Measurements from ENCODE around the gene EDEM1. TPM values are rescaled to one million over a fixed set of nuclear protein-coding genes. Genes with fewer than 3 reads are reported as not detected.

The EDEM1 gene
- polyA plus RNA-seq, 3 donors = 6.1 to 10.3 (median 8.7) TPM

DNA sequence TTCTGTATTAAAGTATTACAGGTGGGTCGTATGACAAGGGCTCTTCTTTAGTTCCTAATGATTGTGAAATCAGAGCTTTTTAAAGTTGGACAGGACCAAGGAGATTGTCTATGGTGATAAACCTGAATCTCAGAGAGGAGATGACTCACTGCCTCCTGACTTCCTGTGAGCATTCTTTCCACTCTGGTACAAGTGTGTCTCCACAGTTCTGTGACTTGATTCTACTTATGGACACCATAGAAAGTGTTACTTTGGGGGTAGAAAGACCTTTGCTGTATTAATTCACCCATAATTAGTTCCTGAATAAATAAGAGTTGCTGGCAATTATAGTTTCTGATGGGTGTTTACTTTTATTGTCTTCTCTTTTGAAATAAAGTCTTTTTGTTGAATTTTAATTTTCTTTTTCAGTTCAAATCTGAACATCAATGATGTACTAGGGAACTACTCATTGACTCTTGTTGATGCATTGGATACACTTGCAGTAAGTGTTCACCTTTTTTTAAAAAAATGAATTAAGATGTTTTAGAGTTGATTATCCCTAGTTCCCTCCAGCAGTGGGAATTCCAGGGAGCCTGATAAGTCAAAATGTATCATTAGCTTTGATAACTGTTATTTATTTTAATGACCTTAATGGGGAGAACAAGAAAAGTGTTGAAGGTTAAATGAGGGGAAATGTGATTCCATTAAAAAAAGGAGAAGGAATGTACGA lies 7.4 kb downstream of the EDEM1 start:
- WGBS, 3 donors = 33 to 64% (median 41%) methylated on average over 2 of the region's 2 CpGs
- no peak overlapping the region for H3K27ac ChIP-seq (ENCODE audit: low read depth, low read length)

DNA sequence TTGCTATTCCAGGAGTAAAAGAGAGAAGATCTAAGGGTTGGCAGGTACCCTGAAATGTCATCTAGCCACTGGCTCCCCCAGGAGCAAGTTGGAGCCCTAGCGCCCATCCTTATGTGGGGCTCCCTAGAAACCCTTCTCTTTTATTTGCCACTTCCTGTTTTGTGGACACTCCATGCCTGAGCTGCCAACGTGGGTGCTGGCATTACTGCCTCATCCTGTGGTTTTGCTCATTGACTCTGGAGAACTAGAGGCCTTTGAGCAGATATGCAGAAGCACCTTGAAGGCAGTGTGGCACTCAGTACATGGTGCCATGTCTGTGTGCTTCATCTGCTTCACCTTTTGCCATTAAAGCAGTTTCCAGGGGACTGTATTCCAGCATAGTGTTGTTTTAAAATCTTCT lies 8.1 kb downstream of the EDEM1 start:
- H3K27ac ChIP-seq (ENCODE audit: low read depth, low read length) = no peak overlapping the region
- WGBS, 3 donors = 37 to 65% (median 50%) methylated on average over 2 of the region's 2 CpGs

DNA sequence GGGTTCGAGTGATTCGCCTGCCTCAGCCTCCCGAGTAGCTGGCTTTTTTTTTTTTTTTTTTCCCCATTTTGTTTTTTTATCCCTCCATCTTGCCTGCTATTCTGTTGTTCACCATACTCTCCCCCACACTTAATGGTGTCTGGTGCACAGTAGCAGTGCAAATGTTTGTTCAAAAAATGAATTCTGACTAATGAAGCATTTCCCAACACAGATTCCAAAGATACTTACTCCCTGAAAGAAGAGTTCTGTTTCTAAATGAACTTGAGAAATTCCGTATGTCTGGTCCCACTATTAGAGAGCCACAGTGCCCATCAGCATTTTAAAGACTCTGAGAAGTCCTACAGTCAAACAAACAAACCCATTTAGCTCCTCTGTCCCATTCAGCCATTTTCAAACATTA lies 9.5 kb downstream of the EDEM1 start:
- H3K27ac ChIP-seq (ENCODE audit: low read depth, low read length) = no peak overlapping the region
- 77 to 92% (median 85%) methylated on average over 4 of the region's 4 CpGs for WGBS, 3 donors

DNA sequence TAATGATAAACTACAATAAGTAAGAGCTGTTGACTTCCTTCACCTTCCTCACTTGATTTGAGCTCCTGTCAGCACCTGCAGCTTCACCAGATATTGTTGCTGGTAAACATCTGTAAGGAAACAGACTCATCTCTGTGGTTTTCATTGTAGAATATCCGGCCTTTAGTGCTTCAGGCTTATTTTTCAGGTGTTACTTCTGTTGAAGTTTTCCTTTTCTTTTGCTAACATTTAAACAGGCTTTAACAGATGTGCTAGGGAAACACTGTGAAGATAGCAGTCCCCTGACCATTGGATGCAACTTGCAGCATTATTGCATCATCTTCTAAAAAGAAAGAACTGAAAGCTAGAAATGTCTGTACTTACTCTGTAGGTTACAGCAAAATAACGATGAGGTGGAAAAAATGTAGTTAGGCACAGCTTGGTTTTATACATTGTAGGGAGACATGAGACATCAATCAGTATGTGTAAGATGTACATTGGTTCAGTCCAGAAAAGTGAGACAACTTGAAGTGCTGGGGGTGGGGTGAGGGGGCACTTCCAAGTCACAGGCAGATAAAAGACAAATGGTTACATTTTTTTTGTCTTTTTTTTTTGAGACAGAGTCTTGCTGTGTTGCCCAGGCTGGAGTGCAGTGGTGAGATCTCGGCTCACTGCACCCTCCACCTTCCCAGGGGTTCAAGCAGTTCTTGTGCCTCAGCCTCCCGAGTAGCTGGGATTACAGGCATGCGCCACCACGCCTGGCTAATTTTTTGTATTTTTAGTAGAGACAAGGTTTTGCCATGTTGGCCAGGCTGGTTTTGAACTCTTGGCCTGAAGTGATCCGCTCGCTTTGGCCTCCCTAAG lies 10.2 kb downstream of the EDEM1 start:
- WGBS, 3 donors = 81 to 87% (median 84%) methylated on average over 8 of the region's 8 CpGs
- no peak overlapping the region for H3K27ac ChIP-seq (ENCODE audit: low read depth, low read length)

DNA sequence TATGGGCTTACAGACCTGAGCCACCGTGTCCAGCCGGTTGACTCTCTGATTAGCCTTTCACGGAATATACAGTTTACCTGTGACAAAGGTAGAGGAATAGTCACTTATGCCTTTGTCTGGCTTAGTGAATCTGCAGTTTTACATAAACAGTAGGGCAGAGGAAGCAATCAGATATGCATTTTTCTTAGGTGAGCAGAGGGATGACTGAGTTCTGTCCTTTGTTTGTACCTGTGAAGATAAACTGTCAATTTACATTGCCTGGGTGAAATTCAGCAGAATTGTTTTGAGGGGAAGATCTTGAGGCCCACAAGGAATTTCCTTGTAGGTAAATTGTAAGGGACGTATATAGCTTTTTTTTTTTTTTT lies 10.8 kb downstream of the EDEM1 start:
- 82 to 94% (median 89%) methylated on average over 4 of the region's 4 CpGs for WGBS, 3 donors
- H3K27ac ChIP-seq (ENCODE audit: low read depth, low read length) = no peak overlapping the region

DNA sequence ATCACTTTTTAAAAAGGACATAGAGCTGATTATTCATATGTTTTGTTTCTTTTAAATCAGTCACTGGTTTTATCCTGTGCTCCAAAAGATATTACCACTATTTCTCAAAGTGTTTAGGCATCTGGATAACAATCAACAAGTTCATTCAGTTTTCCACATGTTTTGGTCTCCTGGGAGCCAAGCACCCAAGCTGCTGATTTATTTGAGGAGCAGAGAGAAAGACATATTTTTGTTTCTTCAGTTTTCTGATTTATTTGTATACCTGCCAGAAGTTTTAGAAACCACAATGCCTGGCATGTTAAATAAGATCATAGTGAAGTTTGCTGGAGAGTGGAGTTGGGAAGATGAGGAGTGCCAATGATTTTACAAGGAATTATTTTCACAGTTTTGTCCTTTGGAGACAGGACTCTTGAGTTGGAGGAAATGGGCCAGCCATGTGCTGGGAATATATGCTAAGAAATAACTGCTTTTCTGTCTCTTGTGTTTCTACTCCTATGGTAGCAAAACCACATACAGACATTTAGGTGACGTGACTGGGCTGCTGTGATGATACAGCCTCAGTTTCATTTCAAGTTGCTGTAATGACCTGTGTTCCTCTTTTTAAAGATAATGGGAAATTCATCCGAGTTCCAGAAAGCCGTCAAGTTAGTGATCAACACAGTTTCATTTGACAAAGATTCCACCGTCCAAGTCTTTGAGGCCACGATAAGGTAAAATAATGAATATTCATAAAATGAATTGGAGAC lies 11.7 kb downstream of the EDEM1 start:
- H3K27ac ChIP-seq (ENCODE audit: low read depth, low read length) = no peak overlapping the region
- 51 to 73% (median 69%) methylated on average over 5 of the region's 5 CpGs for WGBS, 3 donors

DNA sequence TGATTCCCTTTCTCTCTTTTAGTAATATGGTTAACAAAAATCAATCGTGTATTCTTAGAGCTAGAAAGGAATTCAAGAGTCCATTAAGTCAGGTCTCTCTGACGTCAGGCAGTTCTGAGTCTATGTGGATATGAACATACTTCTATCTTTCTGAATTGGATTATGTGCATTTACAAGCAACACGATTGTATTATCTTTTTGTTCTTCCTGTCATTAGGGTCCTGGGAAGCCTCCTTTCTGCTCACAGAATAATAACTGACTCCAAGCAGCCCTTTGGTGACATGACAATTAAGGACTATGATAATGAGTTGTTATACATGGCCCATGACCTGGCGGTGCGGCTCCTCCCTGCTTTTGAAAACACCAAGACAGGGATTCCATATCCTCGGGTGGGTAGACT lies 14.0 kb downstream of the EDEM1 start:
- 82 to 90% (median 90%) methylated on average over 6 of the region's 6 CpGs for WGBS, 3 donors
- H3K27ac ChIP-seq (ENCODE audit: low read depth, low read length) = no peak overlapping the region

DNA sequence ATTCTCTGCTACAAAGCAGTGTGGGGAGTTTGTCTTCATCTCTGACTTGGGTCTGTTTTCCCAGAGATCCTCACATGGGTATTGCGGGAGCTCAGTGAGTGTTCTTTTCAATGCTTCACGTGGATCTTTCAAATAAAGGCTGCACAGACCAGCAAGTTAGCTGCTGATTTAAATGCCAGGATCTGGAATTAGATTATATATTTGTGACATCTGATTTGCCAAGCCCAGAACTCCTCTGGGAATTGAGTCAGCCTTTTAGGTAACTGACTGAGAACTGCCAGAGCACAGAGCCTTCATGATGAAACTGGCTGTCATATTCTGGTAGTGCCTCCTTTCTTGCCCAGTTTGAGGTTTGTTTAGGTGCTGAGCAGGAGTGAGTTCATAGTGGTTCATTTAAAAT lies 14.7 kb downstream of the EDEM1 start:
- H3K27ac ChIP-seq (ENCODE audit: low read depth, low read length) = no peak overlapping the region
- 93 to 97% (median 96%) methylated on average over 2 of the region's 2 CpGs for WGBS, 3 donors

DNA sequence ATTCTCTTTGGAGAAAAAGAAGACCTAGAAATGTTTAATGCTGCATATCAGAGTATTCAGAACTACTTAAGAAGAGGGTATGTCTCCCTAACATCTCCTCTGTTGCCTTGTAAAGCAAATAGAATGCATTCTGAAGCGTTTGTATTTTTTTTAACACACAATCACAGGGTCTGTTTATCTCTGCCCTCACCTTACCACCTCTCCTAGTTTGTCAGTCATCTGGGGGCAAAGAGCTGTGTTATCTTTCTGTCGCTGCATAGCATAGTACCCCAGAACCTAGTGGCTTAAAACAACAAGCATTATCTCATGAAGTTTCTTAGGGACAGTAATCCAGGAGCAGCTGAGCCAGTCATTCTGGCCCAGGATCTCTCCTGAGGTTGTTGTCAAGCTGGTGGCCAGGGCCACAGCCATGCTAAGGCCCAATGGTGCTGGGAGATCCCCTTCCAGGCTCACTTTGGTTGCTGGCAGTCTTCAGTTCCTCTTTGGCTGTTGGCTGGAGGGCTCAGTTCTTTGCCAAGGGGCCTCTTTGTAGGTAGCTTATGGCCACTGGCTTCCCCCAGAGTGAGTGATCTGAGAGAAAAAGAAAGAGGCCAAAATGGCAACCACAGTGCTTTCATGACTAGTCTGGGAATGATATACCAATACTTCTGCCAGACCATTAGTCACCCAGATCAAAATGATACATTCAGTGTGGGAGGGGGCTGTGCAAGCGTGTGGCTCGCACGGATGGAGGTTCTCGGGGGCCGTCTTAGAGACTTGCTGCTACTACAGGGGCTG lies 17.8 kb downstream of the EDEM1 start:
- no peak overlapping the region for H3K27ac ChIP-seq (ENCODE audit: low read depth, low read length)
- WGBS, 3 donors = 80 to 89% (median 82%) methylated on average over 7 of the region's 7 CpGs

DNA sequence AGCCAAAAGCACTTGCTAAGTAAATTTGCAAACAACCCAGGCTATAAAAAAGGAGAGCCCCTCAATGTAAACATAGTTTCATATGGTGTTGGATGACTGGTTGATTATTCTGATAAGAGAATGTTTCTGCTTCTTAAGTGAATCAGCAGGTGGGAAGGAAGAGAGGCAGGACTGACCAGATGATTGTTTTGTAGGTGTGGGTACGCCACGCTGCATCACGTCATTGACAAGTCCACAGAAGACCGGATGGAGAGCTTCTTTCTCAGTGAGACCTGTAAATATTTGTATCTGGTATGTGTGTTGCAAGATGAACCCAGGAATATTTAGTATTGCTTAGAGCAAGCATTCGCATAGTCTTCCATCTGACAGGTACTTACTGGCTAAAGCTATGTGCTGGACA lies 23.4 kb downstream of the EDEM1 start:
- H3K27ac ChIP-seq (ENCODE audit: low read depth, low read length) = no peak overlapping the region
- 93 to 97% (median 94%) methylated on average over 5 of the region's 5 CpGs for WGBS, 3 donors

DNA sequence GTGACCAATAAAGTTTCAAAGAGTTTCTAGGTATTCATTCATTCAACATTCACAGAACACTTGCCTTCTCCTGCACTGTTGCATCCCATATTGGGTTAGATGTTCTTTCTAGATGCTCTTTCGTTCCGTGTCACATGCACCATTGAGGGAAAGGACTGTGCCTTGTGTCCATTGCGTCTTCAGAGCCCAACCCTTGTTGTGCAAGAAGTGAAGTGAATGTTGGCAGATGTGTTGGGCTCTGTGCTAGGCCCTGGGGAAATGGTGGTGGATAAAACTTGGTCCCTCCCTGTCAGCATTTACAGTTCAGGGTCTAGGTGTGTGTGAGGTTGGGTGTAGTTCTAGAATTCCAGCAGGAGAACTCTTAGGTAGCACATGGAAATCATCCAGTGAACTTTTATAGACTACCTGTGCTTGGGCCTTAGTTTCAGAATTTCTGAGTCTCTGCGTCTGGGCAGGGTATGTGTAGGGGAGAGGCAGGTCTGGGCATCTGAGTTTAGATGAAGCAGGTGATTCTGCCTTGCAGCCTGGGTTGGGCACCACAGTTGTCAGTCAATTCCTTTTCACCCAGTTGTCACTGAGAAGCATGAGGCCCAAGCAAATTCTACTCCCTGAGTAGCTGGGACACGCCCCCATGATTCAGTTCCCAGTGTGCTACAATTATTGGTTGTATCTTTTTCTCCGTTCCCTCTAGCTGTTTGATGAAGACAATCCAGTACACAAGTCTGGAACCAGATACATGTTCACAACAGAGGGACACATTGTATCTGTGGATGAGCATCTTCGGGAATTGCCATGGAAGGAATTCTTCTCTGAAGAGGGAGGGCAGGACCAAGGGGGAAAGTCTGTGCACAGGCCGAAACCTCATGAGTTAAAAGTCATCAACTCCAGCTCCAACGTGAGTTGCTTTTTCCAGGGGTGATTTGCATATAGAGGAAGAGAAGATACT lies 25.4 kb downstream of the EDEM1 start:
- WGBS, 3 donors = 76 to 84% (median 82%) methylated on average over 9 of the region's 9 CpGs
- no peak overlapping the region for H3K27ac ChIP-seq (ENCODE audit: low read depth, low read length)

DNA sequence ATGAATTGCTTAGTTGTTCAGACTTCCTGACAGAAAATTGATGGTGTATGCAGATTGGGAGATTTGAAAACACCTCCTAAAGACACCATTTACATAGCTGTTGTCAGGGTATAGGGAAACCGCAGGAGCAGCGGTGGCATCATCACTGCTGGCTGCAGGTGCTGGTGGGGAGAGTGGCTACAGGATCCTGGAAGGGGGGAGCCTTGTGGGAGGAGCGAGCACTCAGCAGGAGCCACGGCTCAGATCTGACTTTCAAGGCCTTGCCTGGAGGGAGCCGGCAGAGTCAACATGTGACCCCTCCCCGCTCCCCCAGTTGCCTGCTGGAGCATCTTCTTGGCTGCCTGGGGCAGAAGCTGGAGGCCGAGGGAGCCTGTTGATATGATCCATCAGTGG lies 26.1 kb downstream of the EDEM1 start:
- WGBS, 3 donors = 69 to 88% (median 83%) methylated on average over 7 of the region's 7 CpGs
- H3K27ac ChIP-seq (ENCODE audit: low read depth, low read length) = no peak overlapping the region

DNA sequence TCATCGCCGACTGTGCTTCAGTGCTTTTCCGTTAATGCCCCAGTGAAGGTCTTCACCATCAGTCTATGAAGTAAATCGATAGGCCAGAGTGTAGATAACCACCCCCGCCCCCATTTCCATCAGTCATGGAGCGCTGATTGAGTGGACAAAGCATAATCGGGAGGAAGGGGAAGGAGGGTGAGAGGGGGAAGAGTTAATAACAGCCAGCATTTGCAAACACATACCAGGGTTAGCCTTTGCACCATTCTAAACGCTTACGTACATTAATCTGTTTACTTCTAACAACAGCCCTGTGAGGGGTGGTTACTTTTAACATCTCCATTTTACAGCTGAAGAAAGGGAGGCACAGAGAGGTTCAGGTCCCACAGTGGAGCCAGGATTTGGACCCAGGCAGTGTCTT lies 26.8 kb downstream of the EDEM1 start:
- whole genome bisulfite sequencing, 3 donors = 55 to 85% (median 78%) methylated on average over 9 of the region's 9 CpGs
- H3K27ac ChIP-seq (ENCODE audit: low read depth, low read length) = no peak overlapping the region

DNA sequence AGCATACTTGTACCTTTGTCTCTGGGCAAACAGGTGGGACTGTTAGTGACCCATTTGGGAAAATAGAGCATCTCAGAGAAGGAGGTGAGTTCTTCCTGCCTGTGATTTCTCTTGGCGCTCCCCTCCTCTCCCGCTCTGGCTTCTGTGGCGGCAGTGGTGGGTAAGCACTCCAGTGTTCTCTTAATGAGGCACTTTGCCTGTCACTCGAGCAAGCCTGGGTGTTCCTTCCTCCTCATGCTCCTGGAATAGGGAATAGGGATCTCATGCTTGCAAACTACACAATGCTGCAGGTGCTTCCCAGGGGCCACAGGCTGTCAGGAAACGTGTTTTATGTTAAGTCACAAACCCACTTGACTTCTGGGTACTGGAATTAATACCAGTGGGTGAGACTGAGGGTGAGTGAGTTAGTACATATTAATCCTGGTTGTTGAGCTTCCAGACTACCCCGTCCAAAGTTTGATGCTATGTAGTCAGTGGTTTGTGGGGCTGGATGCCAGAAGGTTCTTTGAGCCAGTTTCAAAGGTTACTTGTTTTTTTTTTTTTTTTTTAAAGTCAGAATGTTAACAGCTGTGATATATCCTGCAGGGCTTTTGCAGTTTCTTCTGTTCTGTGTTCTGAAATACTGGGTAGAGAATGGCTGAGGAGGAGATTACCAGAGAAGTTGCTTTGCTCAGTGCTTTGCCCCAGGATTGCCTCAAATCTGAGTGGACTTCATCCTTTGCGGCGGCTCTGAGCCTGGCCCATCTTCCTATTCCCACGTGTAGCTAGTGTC lies 30.5 kb downstream of the EDEM1 start:
- WGBS, 3 donors = 51 to 67% (median 58%) methylated on average over 9 of the region's 9 CpGs
- no peak overlapping the region for H3K27ac ChIP-seq (ENCODE audit: low read depth, low read length)

DNA sequence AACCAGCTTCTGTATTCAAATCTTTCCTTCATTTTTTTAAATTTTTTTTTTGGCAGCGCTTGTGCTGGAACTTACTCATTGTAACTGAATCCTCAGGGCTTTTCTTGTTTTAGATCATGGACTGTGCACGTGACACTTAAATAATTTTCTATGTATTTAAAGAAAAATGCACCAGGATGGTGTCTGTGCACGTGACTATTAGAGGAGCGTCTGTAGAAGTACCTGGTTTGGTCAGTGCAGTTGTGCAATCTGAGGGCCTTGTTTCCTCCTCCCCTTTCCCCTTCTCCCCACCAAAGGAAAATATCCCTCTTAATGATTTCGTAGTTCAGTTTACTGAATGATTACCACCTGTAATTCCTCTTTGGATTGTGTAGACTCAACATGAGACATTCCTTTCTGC lies 31.3 kb downstream of the EDEM1 start:
- no peak overlapping the region for H3K27ac ChIP-seq (ENCODE audit: low read depth, low read length)
- WGBS, 3 donors = 56 to 75% (median 58%) methylated on average over 5 of the region's 5 CpGs

DNA sequence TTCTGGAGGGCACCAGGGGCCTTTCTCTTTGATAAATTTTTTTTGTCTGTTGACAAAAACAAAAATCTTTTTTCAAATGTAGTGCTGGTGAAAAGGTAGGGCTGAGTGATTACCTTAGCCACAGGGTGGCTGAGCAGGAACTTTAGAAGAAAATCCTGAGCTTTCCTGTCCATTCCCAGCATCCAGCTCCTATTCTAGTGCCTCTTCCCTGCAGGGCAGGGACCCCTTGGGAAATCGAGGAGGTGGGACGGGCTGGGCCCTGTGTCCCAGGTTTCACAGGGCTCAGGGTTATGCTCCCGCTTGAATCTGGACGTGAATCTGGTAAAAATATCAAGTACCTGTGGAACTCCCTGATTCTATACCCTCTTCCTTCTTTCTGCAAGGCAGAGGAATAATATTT lies 31.7 kb downstream of the EDEM1 start:
- no peak overlapping the region for H3K27ac ChIP-seq (ENCODE audit: low read depth, low read length)

DNA sequence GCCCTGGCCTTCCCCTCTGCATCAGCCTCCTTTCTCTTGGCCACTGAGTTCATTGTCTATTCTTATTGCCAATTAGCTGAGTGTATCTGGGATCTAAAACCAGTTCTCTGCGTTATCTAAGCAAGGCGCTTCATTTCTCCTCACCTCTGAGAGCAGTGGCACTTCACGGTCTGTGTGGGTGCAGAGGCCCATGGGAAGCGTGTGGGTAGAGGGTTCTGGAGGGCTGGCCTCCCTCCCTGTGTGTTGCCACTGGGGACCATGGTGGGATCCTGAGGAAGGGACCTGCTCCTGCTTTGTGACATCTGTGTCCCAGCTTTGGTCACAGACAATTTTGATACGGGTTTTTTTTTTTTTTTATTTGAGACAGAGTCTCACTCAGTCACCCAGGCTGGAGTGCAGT lies 32.7 kb downstream of the EDEM1 start:
- no peak overlapping the region for H3K27ac ChIP-seq (ENCODE audit: low read depth, low read length)
- 53 to 64% (median 59%) methylated on average over 4 to 5 of the region's 5 CpGs for WGBS, 3 donors

More for the DNA sequence above, 31.7 kb downstream of the EDEM1 start:
- 83 to 86% (median 86%) methylated on average over 4 of the region's 4 CpGs for WGBS, 3 donors

All from adipose tissue (tissue), 3 donors.